Activated CD4-positive, alpha-beta memory T cell treated with anti-CD3 and anti-CD28 coated beads for 36 hours (primary cell): ENCODE data around the gene TBL1X. TPM values are rescaled to one million over a fixed set of nuclear protein-coding genes. Genes with fewer than 3 reads are reported as not detected.

Experiments used
- CTCF ChIA-PET: fragments of 350-600 bp; sonication (Branson Sonifier 250); formaldehyde crosslinking; loops from one replicate; lab custom pipeline; 2021; ENCODE audit warnings: antibody characterized with exemption, inconsistent platforms; lab: Charles Lee
- POLR2A ChIA-PET: fragments of 350-600 bp; sonication (Branson Sonifier 250); formaldehyde crosslinking; loops from one replicate; lab custom pipeline; 2021; ENCODE audit warnings: antibody characterized with exemption; lab: Charles Lee
- DNase-seq: peaks from one replicate; pipeline ENCODE4 v3.0.0-alpha.2; 2020
- H3K27ac Mint-ChIP-seq: one replicate; pipeline ENCODE4 v1.8.0; 2021; ENCODE audit warnings: mixed read lengths
- H3K27me3 Mint-ChIP-seq: one replicate; pipeline ENCODE4 v1.8.0; 2021; ENCODE audit warnings: mixed read lengths
- H3K36me3 Mint-ChIP-seq: one replicate; pipeline ENCODE4 v1.8.0; 2021; ENCODE audit warnings: mixed read lengths
- H3K4me1 Mint-ChIP-seq: one replicate; pipeline ENCODE4 v1.8.0; 2021; ENCODE audit warnings: low read depth, mixed read lengths
- H3K4me3 Mint-ChIP-seq: one replicate; pipeline ENCODE4 v1.8.0; 2021; ENCODE audit warnings: mild to moderate bottlenecking, mixed read lengths
- H3K9me3 Mint-ChIP-seq: one replicate; pipeline ENCODE4 v1.8.0; 2021; ENCODE audit warnings: mixed read lengths
- intact Hi-C: fragments of 100-400 bp; cut with micrococcal nuclease; formaldehyde crosslinking; loops from one replicate; pipeline ENCODE4 v1.15.1; 2023
- total RNA-seq, 2 experiments: library from RNA; stranded (reverse); gene quantifications; one replicate each; pipeline ENCODE4 v1.2.3, GENCODE V29; 2021

Gene TBL1X
- total RNA-seq, 2 experiments from 2014 or later, result 21.1 to 23.5 TPM

GRCh38 chrX:9605484-9605883 is 140.6 kb downstream of the TBL1X start:
- Mint-ChIP-seq H3K27ac (no peak overlapping the region), H3K4me1 (no peaks in the 10 kb centered on the region), H3K36me3 (peaks cover 2% of the 10 kb centered on the region), H3K9me3 (no peaks in the 10 kb centered on the region), H3K4me3 (no peak overlapping the region), H3K27me3 (no peaks in the 10 kb centered on the region)
- ChIA-PET CTCF (no interaction called here), POLR2A (no interaction called here)
- intact Hi-C loops, result no loop called here
- DNase-seq, result no peak

DNA sequence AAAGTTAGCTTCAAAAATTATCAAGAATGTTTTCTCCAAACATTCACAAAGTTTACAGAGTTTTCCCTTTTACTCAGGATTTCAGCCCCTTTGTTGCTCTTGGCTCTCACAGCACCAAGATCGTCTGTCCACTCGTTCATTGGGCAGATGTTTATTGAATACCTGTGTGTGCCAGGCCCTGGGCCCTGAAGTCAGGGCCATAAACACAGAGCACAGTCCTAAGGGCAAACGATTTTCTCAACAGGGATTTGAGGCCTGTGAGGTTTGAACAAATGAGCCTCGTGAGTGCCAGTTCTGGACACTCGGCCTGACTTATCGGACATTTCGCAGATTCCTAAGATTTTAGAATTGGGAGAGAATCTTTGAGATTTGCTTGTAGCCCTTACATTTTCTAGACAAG is 142.1 kb downstream of the TBL1X start:
- intact Hi-C loops, result no loop called here
- Mint-ChIP-seq H3K36me3 (peaks cover 2% of the 10 kb centered on the region), H3K27me3 (no peaks in the 10 kb centered on the region), H3K4me1 (peaks cover 2% of the 10 kb centered on the region), H3K27ac (no peak overlapping the region), H3K9me3 (no peaks in the 10 kb centered on the region), H3K4me3 (no peak overlapping the region)
- ChIA-PET POLR2A (no interaction called here), CTCF (no interaction called here)
- no peak for DNase-seq

DNA sequence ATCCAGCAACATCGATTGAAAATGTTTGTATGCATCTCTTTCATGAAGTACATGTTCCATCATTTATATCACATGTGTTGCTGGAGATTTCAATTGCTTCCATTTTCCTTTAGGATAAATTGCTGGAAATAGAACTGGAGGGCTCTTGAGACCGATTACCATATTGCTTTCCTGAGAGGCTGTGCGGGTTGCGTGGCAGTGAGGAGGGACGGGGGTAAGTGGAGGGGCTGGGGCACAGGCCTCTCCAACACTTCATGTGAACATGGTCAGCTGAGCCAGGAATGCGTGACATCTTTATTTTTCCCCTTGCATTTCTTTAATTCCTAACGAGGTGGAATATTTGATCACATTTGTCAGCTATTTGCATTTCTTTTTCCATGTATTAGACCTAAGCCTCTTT is 144.6 kb downstream of the TBL1X start:
- no peaks in the 10 kb centered on the region for H3K27me3 Mint-ChIP-seq
- H3K36me3 Mint-ChIP-seq, result no peaks in the 10 kb centered on the region
- no peak overlapping the region for H3K4me3 Mint-ChIP-seq
- no peaks in the 10 kb centered on the region for H3K9me3 Mint-ChIP-seq
- H3K27ac Mint-ChIP-seq, result no peak overlapping the region
- ChIA-PET CTCF (interaction anchor here (0.6 kb wide), 1 partner anchor 1758 kb away, joined by 3 read pairs; no protein-coding TSS in a partner anchor), POLR2A (no interaction called here)
- DNase-seq, result no peak
- intact Hi-C loops, result no loop called here
- peaks cover 2% of the 10 kb centered on the region for H3K4me1 Mint-ChIP-seq

DNA sequence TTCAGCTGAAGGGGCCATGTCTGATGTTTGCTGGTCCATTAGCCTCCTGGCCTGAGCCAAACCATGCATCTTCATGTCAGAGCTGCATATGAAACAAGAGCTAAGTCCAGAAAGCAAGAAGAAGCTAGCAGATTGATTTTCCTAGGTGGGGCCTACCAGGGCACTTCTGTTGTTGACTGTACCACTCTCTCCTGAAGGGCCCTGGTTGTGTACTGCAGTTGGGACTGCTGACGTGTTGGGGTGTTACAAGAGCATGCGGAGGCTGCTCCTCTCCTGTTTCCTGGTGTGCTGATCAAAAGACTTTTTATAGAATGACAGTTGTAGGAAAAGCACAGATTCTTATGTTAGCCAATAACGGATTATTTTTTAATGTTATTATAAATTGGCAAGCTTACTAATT is 145.1 kb downstream of the TBL1X start:
- intact Hi-C loops, result no loop called here
- ChIA-PET CTCF (no interaction called here), POLR2A (no interaction called here)
- Mint-ChIP-seq H3K4me3 (no peak overlapping the region), H3K9me3 (no peaks in the 10 kb centered on the region), H3K27me3 (no peaks in the 10 kb centered on the region), H3K4me1 (peaks cover 2% of the 10 kb centered on the region), H3K27ac (no peak overlapping the region), H3K36me3 (no peaks in the 10 kb centered on the region)
- DNase-seq, result no peak

GRCh38 chrX:9610771-9611392 is 146.0 kb downstream of the TBL1X start:
- no peaks in the 10 kb centered on the region for H3K9me3 Mint-ChIP-seq
- H3K4me1 Mint-ChIP-seq, result peaks cover 2% of the 10 kb centered on the region
- H3K4me3 Mint-ChIP-seq, result no peak overlapping the region
- POLR2A ChIA-PET, result no interaction called here
- no peaks in the 10 kb centered on the region for H3K27me3 Mint-ChIP-seq
- no peaks in the 10 kb centered on the region for H3K36me3 Mint-ChIP-seq
- no peak overlapping the region for H3K27ac Mint-ChIP-seq
- intact Hi-C loops, result no loop called here
- DNase-seq, result no peak
- CTCF ChIA-PET, result no interaction called here

DNA sequence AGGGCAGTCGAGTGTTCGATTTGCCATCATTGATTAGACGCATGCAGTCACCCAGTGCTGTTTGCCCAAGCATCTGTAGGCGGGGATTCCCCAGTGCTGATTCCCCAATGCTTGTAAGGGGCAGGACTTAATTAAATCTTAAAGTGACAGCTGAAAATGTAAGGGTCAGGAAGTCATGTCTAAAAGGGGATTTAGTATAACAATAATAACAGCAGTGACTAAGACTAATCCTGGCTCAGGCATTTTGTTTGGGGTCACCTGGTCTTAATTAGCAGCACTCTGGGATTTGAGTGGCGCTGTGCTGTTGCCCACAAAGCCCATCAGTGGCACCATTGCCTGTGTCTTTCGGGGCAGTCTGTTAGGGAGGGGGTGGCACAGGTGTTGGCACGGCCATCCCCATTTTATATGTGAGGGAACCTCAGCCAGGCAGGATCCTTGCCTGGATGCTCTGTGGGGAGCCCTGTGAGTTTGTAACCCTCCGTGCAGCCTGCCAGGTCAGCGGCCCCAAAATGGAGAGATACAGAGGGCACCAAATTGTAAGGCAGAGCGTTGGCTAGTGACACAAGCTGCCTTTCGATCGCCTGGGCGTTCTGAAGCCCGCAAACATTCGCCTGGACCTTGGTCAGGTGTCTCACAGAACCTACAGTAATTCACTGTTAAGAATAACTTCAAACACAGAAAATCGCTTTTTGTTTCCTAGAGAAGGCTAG is 146.7 kb downstream of the TBL1X start:
- Mint-ChIP-seq H3K4me3 (no peak overlapping the region), H3K36me3 (no peaks in the 10 kb centered on the region), H3K9me3 (no peaks in the 10 kb centered on the region), H3K27me3 (no peaks in the 10 kb centered on the region), H3K4me1 (peaks cover 2% of the 10 kb centered on the region), H3K27ac (no peak overlapping the region)
- POLR2A ChIA-PET, result no interaction called here
- CTCF ChIA-PET, result no interaction called here
- no peak for DNase-seq
- intact Hi-C loops, result no loop called here

DNA sequence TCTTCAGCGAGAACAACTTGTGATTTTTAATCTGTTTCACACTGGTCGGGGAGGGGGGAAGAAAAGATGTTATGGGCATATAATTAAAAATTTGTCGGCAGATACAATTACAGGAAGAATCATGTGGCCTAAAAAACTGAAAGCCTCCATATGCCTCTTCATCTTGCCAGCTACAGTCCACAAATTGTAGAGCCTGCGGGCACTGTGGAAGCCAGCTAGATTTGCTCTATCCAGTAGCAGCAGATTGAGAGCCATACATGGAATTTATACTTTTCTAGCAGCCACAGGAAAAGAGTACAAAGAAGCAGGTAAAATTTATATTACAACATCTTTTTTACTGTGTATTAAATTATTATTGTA is 147.3 kb downstream of the TBL1X start:
- intact Hi-C loops, result no loop called here
- Mint-ChIP-seq H3K4me1 (peaks cover 2% of the 10 kb centered on the region), H3K27me3 (no peaks in the 10 kb centered on the region), H3K36me3 (no peaks in the 10 kb centered on the region), H3K4me3 (no peak overlapping the region), H3K9me3 (no peaks in the 10 kb centered on the region), H3K27ac (no peak overlapping the region)
- POLR2A ChIA-PET, result no interaction called here
- DNase-seq, result no peak
- CTCF ChIA-PET, result no interaction called here

DNA sequence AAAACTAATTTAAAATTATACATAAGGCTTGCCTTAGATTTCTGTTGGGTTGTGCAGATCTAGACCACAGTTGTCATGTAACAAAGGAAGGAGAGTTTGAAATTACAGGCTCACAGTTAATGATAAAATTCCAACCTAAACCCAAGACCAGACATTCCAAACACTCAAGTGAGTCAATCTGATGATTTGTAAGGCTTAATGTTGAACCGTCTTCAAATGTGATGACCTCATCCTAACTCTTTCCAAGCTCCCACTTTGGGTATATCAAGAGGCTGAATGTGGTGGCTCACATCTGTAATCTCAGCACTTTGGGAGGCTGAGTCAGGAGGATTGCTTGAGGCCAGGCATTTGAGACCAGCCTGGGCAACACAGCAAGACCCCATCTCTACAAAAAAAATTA is 149.2 kb downstream of the TBL1X start:
- H3K4me1 Mint-ChIP-seq, result peaks cover 4% of the 10 kb centered on the region
- no peak overlapping the region for H3K27ac Mint-ChIP-seq
- H3K9me3 Mint-ChIP-seq, result no peaks in the 10 kb centered on the region
- intact Hi-C loops, result no loop called here
- POLR2A ChIA-PET, result no interaction called here
- no peaks in the 10 kb centered on the region for H3K36me3 Mint-ChIP-seq
- no peaks in the 10 kb centered on the region for H3K27me3 Mint-ChIP-seq
- no peak overlapping the region for H3K4me3 Mint-ChIP-seq
- no peak for DNase-seq
- CTCF ChIA-PET, result no interaction called here

DNA sequence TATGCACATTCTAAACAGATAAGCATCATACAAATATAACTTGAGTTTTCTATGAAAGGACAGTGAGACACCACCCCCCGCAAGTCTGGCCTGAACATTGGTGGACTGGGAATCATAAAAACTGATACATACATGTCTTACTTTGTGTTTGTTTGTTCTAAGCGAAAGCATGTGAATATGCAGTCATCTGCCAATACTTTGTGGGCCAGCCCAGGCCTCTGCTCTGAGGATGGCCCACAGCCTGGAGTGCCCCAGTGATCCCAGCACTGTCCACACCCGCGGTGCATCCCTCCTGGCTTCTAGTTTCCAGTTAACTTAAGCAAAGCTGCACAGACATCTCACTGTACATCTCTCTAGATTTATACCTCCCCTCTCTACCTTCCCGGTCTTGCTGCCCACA is 154.3 kb downstream of the TBL1X start:
- no peaks in the 10 kb centered on the region for H3K36me3 Mint-ChIP-seq
- H3K4me3 Mint-ChIP-seq, result no peak overlapping the region
- ChIA-PET POLR2A (no interaction called here), CTCF (no interaction called here)
- intact Hi-C loops, result no loop called here
- no peak for DNase-seq
- no peak overlapping the region for H3K27ac Mint-ChIP-seq
- no peaks in the 10 kb centered on the region for H3K9me3 Mint-ChIP-seq
- peaks cover 33% of the 10 kb centered on the region for H3K4me1 Mint-ChIP-seq
- H3K27me3 Mint-ChIP-seq, result no peaks in the 10 kb centered on the region

GRCh38 chrX:9619581-9619980 is 154.7 kb downstream of the TBL1X start:
- Mint-ChIP-seq H3K4me1 (peaks cover 36% of the 10 kb centered on the region), H3K36me3 (no peaks in the 10 kb centered on the region), H3K27ac (no peak overlapping the region), H3K4me3 (no peak overlapping the region), H3K27me3 (no peaks in the 10 kb centered on the region), H3K9me3 (no peaks in the 10 kb centered on the region)
- DNase-seq, result no peak
- intact Hi-C loops, result no loop called here
- POLR2A ChIA-PET, result no interaction called here
- CTCF ChIA-PET, result no interaction called here

GRCh38 chrX:9622128-9622527 is 157.3 kb downstream of the TBL1X start:
- no peak overlapping the region for H3K4me3 Mint-ChIP-seq
- H3K27ac Mint-ChIP-seq, result no peak overlapping the region
- CTCF ChIA-PET, result no interaction called here
- peaks cover 40% of the 10 kb centered on the region for H3K4me1 Mint-ChIP-seq
- POLR2A ChIA-PET, result no interaction called here
- no peaks in the 10 kb centered on the region for H3K9me3 Mint-ChIP-seq
- no peaks in the 10 kb centered on the region for H3K36me3 Mint-ChIP-seq
- DNase-seq, result peak; percentile 50
- H3K27me3 Mint-ChIP-seq, result no peaks in the 10 kb centered on the region
- intact Hi-C loops, result loop anchor here (1.0 to 5.0 kb wide), 3 partner anchors 17 to 155 kb away; partner anchors contain the start of gene TBL1X

DNA sequence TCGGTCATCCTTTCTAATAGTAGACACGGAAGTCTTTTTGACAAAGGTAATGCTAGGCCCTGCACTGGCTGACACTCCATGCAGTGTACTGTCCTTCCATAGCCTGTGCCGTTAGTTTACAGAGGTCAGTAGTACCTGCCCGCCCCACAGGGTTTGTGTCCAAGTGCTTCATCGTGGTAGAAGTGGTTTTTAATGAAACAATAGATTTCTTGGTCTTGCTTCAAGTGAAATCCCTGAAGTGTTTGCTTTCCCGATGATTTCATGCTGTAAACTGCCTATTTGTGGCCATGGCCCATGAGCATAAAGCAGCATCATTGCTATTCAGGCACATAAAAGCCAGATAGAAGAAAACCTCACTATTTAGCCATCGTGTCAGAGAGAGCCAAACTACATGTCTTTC is 161.5 kb downstream of the TBL1X start:
- peaks cover 2% of the 10 kb centered on the region for H3K36me3 Mint-ChIP-seq
- ChIA-PET CTCF (no interaction called here), POLR2A (interaction anchor here (0.6 kb wide), 1 partner anchor 81 kb away, joined by 3 read pairs; no protein-coding TSS in a partner anchor)
- H3K4me1 Mint-ChIP-seq, result peaks cover 26% of the 10 kb centered on the region
- no peaks in the 10 kb centered on the region for H3K9me3 Mint-ChIP-seq
- no peak overlapping the region for H3K27ac Mint-ChIP-seq
- DNase-seq, result no peak
- H3K4me3 Mint-ChIP-seq, result no peak overlapping the region
- intact Hi-C loops, result no loop called here
- H3K27me3 Mint-ChIP-seq, result no peaks in the 10 kb centered on the region

DNA sequence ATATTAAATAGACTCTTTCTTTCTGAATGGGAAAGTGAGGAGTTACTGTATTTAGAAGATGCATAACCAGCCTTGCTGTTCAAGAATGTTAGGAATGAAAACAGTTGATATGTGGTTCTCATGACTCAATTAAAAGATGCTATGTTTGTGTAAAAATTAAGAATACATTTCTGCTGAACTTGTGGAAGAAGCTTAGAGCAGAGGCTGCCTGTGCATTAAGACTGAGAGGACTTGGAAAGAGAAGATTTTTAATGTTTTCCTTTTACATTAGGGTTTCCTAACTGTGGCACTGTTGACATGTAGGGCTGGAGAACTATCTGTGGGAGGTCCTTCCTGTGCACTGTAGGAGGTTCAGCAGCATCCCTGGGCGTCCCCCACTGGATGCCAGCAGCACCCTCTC is 163.1 kb downstream of the TBL1X start:
- Mint-ChIP-seq H3K27me3 (no peaks in the 10 kb centered on the region), H3K9me3 (no peaks in the 10 kb centered on the region), H3K36me3 (peaks cover 2% of the 10 kb centered on the region), H3K4me3 (no peak overlapping the region), H3K27ac (no peak overlapping the region), H3K4me1 (peaks cover 14% of the 10 kb centered on the region)
- CTCF ChIA-PET, result no interaction called here
- intact Hi-C loops, result no loop called here
- POLR2A ChIA-PET, result no interaction called here
- DNase-seq, result no peak
